MCF 10A (cell line): ENCODE results near the gene MXRA8. TPM values are rescaled to one million over a fixed set of nuclear protein-coding genes. Genes with fewer than 3 reads are reported as not detected.
A peak's percentile ranks its signal among the peaks of the same experiment; 100 is the strongest.

ENCODE experiments used
- BruUV-seq: library from RNA; stranded (reverse); fragments of 400-500 nt; replicated peaks from 2 replicates; lab custom pipeline; 2021; lab: Mats Ljungman, UMichigan
- CTCF ChIA-PET: fragments of 300-600 bp; sonication (Branson Sonifier 250); formaldehyde crosslinking; extraction: SDS; loops from one replicate; lab custom pipeline; 2021; ENCODE audit warnings: antibody characterized with exemption, inconsistent platforms; lab: Yijun Ruan, JAX
- POLR2A ChIA-PET: fragments of 300-600, 350-650 bp; sonication (Branson Sonifier 250); formaldehyde crosslinking; extraction: SDS; loops from one replicate; lab custom pipeline; 2020; ENCODE audit warnings: antibody characterized with exemption, inconsistent platforms; lab: Yijun Ruan, JAX
- DNase-seq: peaks from one replicate; pipeline ENCODE4 v3.0.0-alpha.2; 2018; ENCODE audit not compliant: unreplicated experiment
- H3K27ac Mint-ChIP-seq: one replicate; pipeline ENCODE4 v1.8.0; 2022; ENCODE audit warnings: mild to moderate bottlenecking, low read depth, mixed read lengths; ENCODE audit not compliant: unreplicated experiment
- H3K27me3 Mint-ChIP-seq: one replicate; pipeline ENCODE4 v1.8.0; 2022; ENCODE audit warnings: mixed read lengths; ENCODE audit not compliant: insufficient read depth, unreplicated experiment
- H3K36me3 Mint-ChIP-seq: one replicate; pipeline ENCODE4 v1.8.0; 2022; ENCODE audit warnings: mild to moderate bottlenecking, moderate library complexity, mixed read lengths; ENCODE audit not compliant: insufficient read depth, unreplicated experiment
- H3K4me1 Mint-ChIP-seq: one replicate; pipeline ENCODE4 v1.8.0; 2022; ENCODE audit warnings: mixed read lengths; ENCODE audit not compliant: insufficient read depth, unreplicated experiment
- H3K4me3 Mint-ChIP-seq: one replicate; pipeline ENCODE4 v1.8.0; 2022; ENCODE audit warnings: mild to moderate bottlenecking, moderate library complexity, mixed read lengths; ENCODE audit not compliant: unreplicated experiment
- H3K9me3 Mint-ChIP-seq: one replicate; pipeline ENCODE4 v1.8.0; 2022; ENCODE audit warnings: mixed read lengths; ENCODE audit not compliant: unreplicated experiment
- CTCF ChIP-seq: fragments of 200-600 bp; IDR thresholded peaks from one replicate; pipeline ENCODE4 v1.8.0; 2022; ENCODE audit warnings: antibody characterized with exemption, mild to moderate bottlenecking; ENCODE audit not compliant: unreplicated experiment
- intact Hi-C: fragments of 100-400 bp; cut with micrococcal nuclease; formaldehyde crosslinking; loops from 2 replicates; pipeline ENCODE4 v1.14.1; 2022
- total RNA-seq: library from RNA; stranded (reverse); gene quantifications from 2 replicates; pipeline ENCODE4 v1.2.3, GENCODE V29; 2022

MXRA8 gene
- total RNA-seq, 1 experiment from 2014 or later, result not detected

GRCh38 chr1:1324084-1324523 is 34.3 kb downstream of the MXRA8 start:
- BruUV-seq, result no TSS peak
- Mint-ChIP-seq H3K36me3 (peaks cover 17% of the 10 kb centered on the region), H3K27me3 (no peaks in the 10 kb centered on the region), H3K4me1 (peaks cover 20% of the 10 kb centered on the region), H3K4me3 (peak overlapping the region; percentile 70), H3K27ac (peak overlapping the region; percentile 85), H3K9me3 (no peaks in the 10 kb centered on the region)
- no peak for DNase-seq
- CTCF ChIA-PET, result interaction anchor here (0.5 kb wide), 1 partner anchor 85 kb away, joined by 3 read pairs; no protein-coding TSS in a partner anchor
- no peak for TF ChIP-seq CTCF
- POLR2A ChIA-PET, result interaction anchor here (1.0 to 1.4 kb wide), 2 partner anchors 15 to 51 kb away, joined by 3 to 5 read pairs; partner anchors contain the start of gene AURKAIP1
- intact Hi-C loops, result no loop called here

GRCh38 chr1:1322952-1323351 is 35.4 kb downstream of the MXRA8 start:
- intact Hi-C loops, result no loop called here
- Mint-ChIP-seq H3K36me3 (peaks cover 27% of the 10 kb centered on the region), H3K27ac (peak overlapping the region; percentile 76), H3K4me3 (peak overlapping the region; percentile 70), H3K9me3 (no peaks in the 10 kb centered on the region), H3K27me3 (no peaks in the 10 kb centered on the region), H3K4me1 (peaks cover 20% of the 10 kb centered on the region)
- no peak for DNase-seq
- ChIA-PET CTCF (interaction anchor here (0.6 kb wide), 1 partner anchor 17 kb away, joined by 3 read pairs; no protein-coding TSS in a partner anchor), POLR2A (interaction anchor here (0.6 to 1.4 kb wide), 5 partner anchors 11 to 272 kb away, joined by 3 to 5 read pairs (median 3); partner anchors contain the start of gene AURKAIP1)
- no TSS peak for BruUV-seq
- no peak for TF ChIP-seq CTCF

GRCh38 chr1:1322418-1322817 is 35.9 kb downstream of the MXRA8 start:
- POLR2A ChIA-PET, result interaction anchor here (0.6 kb wide), 1 partner anchor 11 kb away, joined by 3 read pairs; no protein-coding TSS in a partner anchor
- BruUV-seq, result no TSS peak
- intact Hi-C loops, result no loop called here
- no peaks in the 10 kb centered on the region for H3K27me3 Mint-ChIP-seq
- H3K4me1 Mint-ChIP-seq, result peaks cover 21% of the 10 kb centered on the region
- H3K36me3 Mint-ChIP-seq, result peaks cover 28% of the 10 kb centered on the region
- no peaks in the 10 kb centered on the region for H3K9me3 Mint-ChIP-seq
- no peak for TF ChIP-seq CTCF
- H3K27ac Mint-ChIP-seq, result peak overlapping the region; percentile 76
- CTCF ChIA-PET, result no interaction called here
- no peak for DNase-seq
- peak overlapping the region; percentile 70 for H3K4me3 Mint-ChIP-seq

GRCh38 chr1:1321477-1321876 is 36.9 kb downstream of the MXRA8 start:
- CTCF ChIA-PET, result interaction anchor here (0.6 kb wide), 1 partner anchor 401 kb away, joined by 3 read pairs; no protein-coding TSS in a partner anchor
- Mint-ChIP-seq H3K36me3 (peaks cover 31% of the 10 kb centered on the region), H3K4me1 (peaks cover 25% of the 10 kb centered on the region), H3K27me3 (no peaks in the 10 kb centered on the region), H3K4me3 (no peak overlapping the region), H3K9me3 (no peaks in the 10 kb centered on the region), H3K27ac (no peak overlapping the region)
- intact Hi-C loops, result no loop called here
- no peak for TF ChIP-seq CTCF
- POLR2A ChIA-PET, result no interaction called here
- BruUV-seq, result no TSS peak
- no peak for DNase-seq
